B cell (primary cell): Measurements from ENCODE around the gene ICAM3. TPM values are rescaled to one million over a fixed set of nuclear protein-coding genes. Genes with fewer than 3 reads are reported as not detected.

Experiments used
- ATAC-seq: fragments of 200-7000 bp; cut with Tn5 transposase; one replicate; pipeline ENCODE4 v1.10.0; 2021; ENCODE audit warnings: low read depth, mild to moderate bottlenecking, moderate number of reproducible peaks, moderate library complexity
- CTCF ChIA-PET: fragments of 350-600 bp; sonication (Branson Sonifier 250); formaldehyde crosslinking; loops from one replicate; lab custom pipeline; 2021; ENCODE audit warnings: antibody characterized with exemption, inconsistent platforms; lab: Charles Lee
- POLR2A ChIA-PET: fragments of 350-600 bp; sonication (Branson Sonifier 250); formaldehyde crosslinking; loops from one replicate; lab custom pipeline; 2021; ENCODE audit warnings: antibody characterized with exemption; lab: Charles Lee
- DNase-seq: peaks from one replicate; pipeline ENCODE4 v3.0.0; 2013
- H2AFZ ChIP-seq: 2 replicates; pipeline ENCODE4 v1.6.1; 2012; ENCODE audit warnings: mild to moderate bottlenecking, low read depth, low read length; ENCODE audit not compliant: insufficient read depth, poor library complexity, severe bottlenecking
- H3K27ac ChIP-seq, 2 donors: 1 replicate in 1 of 2; 2 replicates in 1 of 2; pipeline ENCODE4 v1.5.1; 2012 to 2013; ENCODE audit warnings: low read length in 2 of 2, mild to moderate bottlenecking in 2 of 2, moderate library complexity in 1 of 2
- H3K27me3 ChIP-seq, 4 experiments: fragments of 200-600 bp in 1 of 4; sonication (generic) in 1 of 4; replicated peaks in 1 of 4; 1 replicate in 2 of 4; 2 replicates in 2 of 4; pipeline versions ENCODE4 v1.6.1 to v1.7.0; 2013 to 2016; ENCODE audit warnings: low read length in 3 of 4, mild to moderate bottlenecking in 2 of 4, mixed read lengths in 1 of 4, moderate library complexity in 1 of 4; ENCODE audit not compliant: insufficient read depth in 4 of 4, control insufficient read depth in 3 of 4; ENCODE audit errors: control extremely low read depth in 1 of 4
- H3K36me3 ChIP-seq, 2 experiments: replicated peaks in 1 of 2; 1 replicate in 1 of 2; 2 replicates in 1 of 2; pipeline versions ENCODE4 v1.6.1 to v1.7.1; 2013; ENCODE audit warnings: low read length in 1 of 2; ENCODE audit not compliant: insufficient read depth in 2 of 2, control insufficient read depth in 1 of 2; ENCODE audit errors: control extremely low read depth in 1 of 2, extremely low read depth in 1 of 2
- H3K4me1 ChIP-seq, 2 donors: fragments of 200-600 bp in 1 of 2; sonication (generic) in 1 of 2; 1 replicate in 1 of 2; 2 replicates in 1 of 2; pipeline versions ENCODE4 v1.5.1 to v1.6.1; 2013 to 2017; ENCODE audit warnings: low read length in 2 of 2; ENCODE audit not compliant: control insufficient read depth in 2 of 2, insufficient read depth in 2 of 2
- H3K4me2 ChIP-seq: replicated peaks from 2 replicates; pipeline ENCODE3; 2012; ENCODE audit warnings: mild to moderate bottlenecking, low read depth, low read length; ENCODE audit not compliant: poor library complexity, severe bottlenecking
- H3K4me3 ChIP-seq, 5 experiments: fragments of 200-600 bp in 1 of 5; sonication (generic) in 1 of 5; 1 replicate in 3 of 5; 2 replicates in 2 of 5; pipeline versions ENCODE4 v1.5.1 to v1.7.0; 2011 to 2016; ENCODE audit warnings: low read length in 4 of 5, mild to moderate bottlenecking in 4 of 5, low read depth in 2 of 5, control low read depth in 1 of 5, moderate library complexity in 1 of 5; ENCODE audit not compliant: insufficient read depth in 1 of 5; ENCODE audit errors: control extremely low read depth in 1 of 5, extremely low read depth in 1 of 5
- H3K79me2 ChIP-seq: fragments of 200-600 bp; sonication (generic); one replicate; pipeline ENCODE4 v1.6.0; 2016; ENCODE audit warnings: low read length; ENCODE audit not compliant: control insufficient read depth, insufficient read depth
- H3K9ac ChIP-seq: fragments of 200-600 bp; sonication (generic); 2 replicates; pipeline ENCODE4 v1.6.1; 2017; ENCODE audit warnings: mild to moderate bottlenecking, low read length, moderate library complexity
- H3K9me3 ChIP-seq, 3 donors: one replicate each; pipeline versions ENCODE4 v1.6.1 to v1.7.1; 2013; ENCODE audit warnings: low read length in 2 of 3; ENCODE audit not compliant: control insufficient read depth in 2 of 3, insufficient read depth in 1 of 3; ENCODE audit errors: control extremely low read depth in 1 of 3
- H4K20me1 ChIP-seq: 2 replicates; pipeline ENCODE4 v1.6.0; 2012; ENCODE audit warnings: mild to moderate bottlenecking, low read length; ENCODE audit not compliant: insufficient read depth, control insufficient read depth, poor library complexity, severe bottlenecking
- H3K27ac Mint-ChIP-seq: one replicate; pipeline ENCODE4 v1.8.0; 2021; ENCODE audit warnings: mixed read lengths
- H3K27me3 Mint-ChIP-seq: one replicate; pipeline ENCODE4 v1.8.0; 2021; ENCODE audit warnings: mixed read lengths
- H3K4me1 Mint-ChIP-seq: one replicate; pipeline ENCODE4 v1.8.0; 2021; ENCODE audit warnings: mixed read lengths
- H3K4me3 Mint-ChIP-seq: one replicate; pipeline ENCODE4 v1.8.0; 2021; ENCODE audit warnings: mixed read lengths
- H3K9me3 Mint-ChIP-seq: one replicate; pipeline ENCODE4 v1.8.0; 2022; ENCODE audit warnings: mixed read lengths; ENCODE audit not compliant: insufficient read depth
- CTCF ChIP-seq: fragments of 200-600 bp; IDR thresholded peaks from one replicate; pipeline ENCODE4 v1.8.0; 2022; ENCODE audit warnings: antibody characterized with exemption, mild to moderate bottlenecking
- EZH2 ChIP-seq: IDR thresholded peaks from 2 replicates; pipeline ENCODE4 v1.6.1; 2012; ENCODE audit warnings: borderline replicate concordance, low read depth, mild to moderate bottlenecking, moderate library complexity, low read length; ENCODE audit not compliant: insufficient read depth, poor library complexity, severe bottlenecking
- WGBS: methylation state at CpG from one replicate; pipeline ENCODE4 v1.1.5; 2013; ENCODE audit warnings: missing lambda C conversion rate; ENCODE audit not compliant: insufficient coverage; 5-methylcytosine and 5-hydroxymethylcytosine counted together
- intact Hi-C: fragments of 100-400 bp; cut with micrococcal nuclease; formaldehyde crosslinking; loops from one replicate; pipeline ENCODE4 v1.10.0; 2022
- polyA plus RNA-seq: library from polyadenylated mRNA; depleted of rRNA; stranded (reverse); fragments of >200 nt; gene quantifications from 2 replicates; pipeline ENCODE4 v1.2.3, GENCODE V29; 2012
- total RNA-seq, 2 donors: library from RNA; stranded (reverse); fragments of 120-200 nt in 1 of 2; gene quantifications; 1 replicate in 1 of 2; 2 replicates in 1 of 2; pipeline versions ENCODE4 v1.2.3 to v1.2.4, GENCODE V29; 2013 to 2022

Gene ICAM3
- total and polyA plus RNA-seq, 2 donors (not counting 1 experiment from before 2014, with no cell fraction given), result 119 to 223 TPM

GRCh38 chr19:10315335-10316214 lies 23.8 kb downstream of the ICAM3 start, which contains the start of gene FDX2:
Gene FDX2, minus strand, starts transcription at chr19:10316015. Its CDS starts 19 bp downstream, at chr19:10315996.
- ChIA-PET CTCF (interaction anchor here (0.8 to 1.4 kb wide), 3 partner anchors 45 to 113 kb away, joined by 3 to 5 read pairs (median 3); partner anchors contain the start of gene ICAM1), POLR2A (interaction anchor here (1.0 kb wide), 1 partner anchor 16 kb away, joined by 8 read pairs; no protein-coding TSS in a partner anchor)
- no peaks in the 10 kb centered on the region for H3K27me3 Mint-ChIP-seq
- WGBS, result under 1% methylated on average over 49 of the region's 55 CpGs
- DNase-seq (peak; percentile 92), ATAC-seq (peak; percentile 91)
- Histone ChIP-seq H3K4me2 (peak within 1 kb of the TSS; percentile 81), H3K27me3 (no peaks in the 10 kb centered on the region), H2AFZ (peak within 1 kb of the TSS; percentile 89), H3K4me1 (peaks cover 6 to 14% of the 10 kb centered on the region in 2 donors), H3K79me2 (no peaks in the 10 kb centered on the region), H3K36me3 (peaks cover 0 to 17% of the 10 kb centered on the region in 2 experiments), H3K9ac (peak within 1 kb of the TSS; percentile 76), H4K20me1 (no peaks in the 10 kb centered on the region), H3K4me3 (peak within 1 kb of the TSS; percentile 31 to 91 (median 80)), H3K27ac (peak within 1 kb of the TSS in 1 of 2 donors; percentile 55), H3K9me3 (no peaks in the 10 kb centered on the region)
- peak within 1 kb of the TSS; percentile 96 for H3K4me3 Mint-ChIP-seq
- H3K9me3 Mint-ChIP-seq, result no peaks in the 10 kb centered on the region
- H3K4me1 Mint-ChIP-seq, result peaks cover 14% of the 10 kb centered on the region
- no peak for TF ChIP-seq CTCF
- TF ChIP-seq EZH2, result no peak
- intact Hi-C loops, result loop anchor here (1.0 kb wide), 2 partner anchors 18 to 45 kb away; partner anchors contain the start of gene RAVER1
- H3K27ac Mint-ChIP-seq, result peak within 1 kb of the TSS; percentile 85

DNA sequence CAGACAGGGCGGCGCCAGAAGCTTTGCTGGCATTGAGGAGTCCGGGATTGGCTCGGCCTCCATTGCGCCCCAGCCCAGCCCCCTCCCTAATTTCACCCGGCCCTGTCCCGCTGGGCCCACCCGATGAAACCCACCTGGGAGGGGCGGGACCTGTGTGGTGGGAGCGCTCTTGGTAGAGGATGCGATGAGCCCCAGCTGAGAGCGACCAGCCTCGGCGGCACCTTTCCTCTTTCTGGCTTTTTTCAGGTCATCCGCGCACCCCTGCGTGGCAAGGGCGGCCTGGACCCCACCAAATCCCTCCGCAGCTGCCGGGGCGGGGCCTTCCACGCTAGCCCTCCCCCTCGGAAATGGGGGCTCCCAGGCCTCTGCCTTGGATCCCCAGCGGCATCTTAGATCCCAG lies 30.0 kb downstream of the ICAM3 start, which contains the start of gene ZGLP1:
ZGLP1 (minus strand) TSS at position 393 of the 400 bp plus-strand sequence.
- Histone ChIP-seq H3K4me1 (peaks cover 0 to 7% of the 10 kb centered on the region in 2 donors), H3K27ac (no peak within 1 kb of the TSS), H3K4me2 (no peak within 1 kb of the TSS), H4K20me1 (no peaks in the 10 kb centered on the region), H3K9ac (no peak within 1 kb of the TSS), H3K27me3 (no peaks in the 10 kb centered on the region), H3K4me3 (no peak within 1 kb of the TSS), H2AFZ (no peak within 1 kb of the TSS), H3K36me3 (no peaks in the 10 kb centered on the region), H3K79me2 (no peaks in the 10 kb centered on the region), H3K9me3 (no peaks in the 10 kb centered on the region)
- Mint-ChIP-seq H3K9me3 (no peaks in the 10 kb centered on the region), H3K27ac (no peak within 1 kb of the TSS), H3K27me3 (no peaks in the 10 kb centered on the region), H3K4me1 (peaks cover 2% of the 10 kb centered on the region), H3K4me3 (no peak within 1 kb of the TSS)
- ChIA-PET CTCF (no interaction called here), POLR2A (no interaction called here)
- no peak for DNase-seq
- TF ChIP-seq EZH2, result no peak
- ATAC-seq, result no peak
- 94% methylated on average over 16 of the region's 24 CpGs for WGBS
- intact Hi-C loops, result no loop called here
